ENCODE data around the gene IGSF9.

Gene IGSF9

DNA sequence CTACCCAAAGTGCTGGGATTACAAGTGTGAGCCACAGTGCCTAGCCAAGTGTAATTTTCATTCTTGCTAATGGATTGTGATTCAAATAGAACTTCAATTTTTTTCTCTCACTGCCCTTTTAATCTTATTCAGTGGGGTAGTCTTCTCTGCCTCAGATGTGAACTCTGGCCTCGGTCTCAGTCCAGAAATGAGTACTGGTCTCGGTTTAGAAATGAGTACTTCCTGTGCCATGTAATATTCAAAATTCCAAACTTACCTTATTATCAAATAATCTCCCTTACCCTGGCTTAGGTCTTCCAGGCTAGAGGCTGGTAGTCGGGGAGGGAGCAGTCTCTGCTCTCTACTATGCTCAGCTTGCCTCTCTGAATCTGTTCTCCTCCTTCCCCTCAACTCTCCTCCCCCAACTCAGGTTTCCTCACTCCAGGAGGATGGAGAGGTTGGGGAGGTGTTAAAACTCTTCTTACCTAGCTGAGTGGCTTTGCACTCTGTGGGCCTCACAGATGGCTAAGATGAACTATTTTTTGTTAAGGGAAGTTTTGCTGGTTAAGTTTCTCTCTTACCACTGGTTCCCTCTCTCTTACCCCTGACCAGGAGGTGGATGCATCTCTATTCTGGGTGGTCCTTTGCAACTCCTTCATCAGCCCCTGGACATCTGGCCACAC, 13.4 kb upstream of the IGSF9 start:
- TF ChIP-seq CTCF (conservative IDR thresholded peaks at IDR 0.05; ENCODE audit: low read length), result no peak
- Histone ChIP-seq H2AFZ (ENCODE audit: low read length) (no peak overlapping the region), H4K20me1 (ENCODE audit: insufficient read depth, low read length, poor library complexity, severe bottlenecking) (no peaks in the 10 kb centered on the region), H3K9me2 (replicated peaks; ENCODE audit: low read depth, low read length) (no peaks in the 10 kb centered on the region), H3F3A (ENCODE audit: low read depth) (no peaks in the 10 kb centered on the region), H3K9ac (ENCODE audit: low read depth, low read length, poor library complexity, severe bottlenecking) (no peak overlapping the region), H3K4me3 (ENCODE audit: low read length, poor library complexity, severe bottlenecking) (no peak overlapping the region), H3K36me3 (ENCODE audit: insufficient read depth, low read length) (no peaks in the 10 kb centered on the region), H3K9me3 (ENCODE audit: insufficient read depth, low read depth, low read length) (no peaks in the 10 kb centered on the region), H3K27me3 (ENCODE audit: insufficient read depth, low read length, poor library complexity, severe bottlenecking) (no peaks in the 10 kb centered on the region), H3K79me2 (ENCODE audit: insufficient read depth, low read length) (no peaks in the 10 kb centered on the region), H3K4me1 (ENCODE audit: insufficient read depth, low read length, poor library complexity, severe bottlenecking) (no peaks in the 10 kb centered on the region), H3K4me2 (ENCODE audit: low read depth, low read length, poor library complexity, severe bottlenecking) (no peak overlapping the region)

DNA sequence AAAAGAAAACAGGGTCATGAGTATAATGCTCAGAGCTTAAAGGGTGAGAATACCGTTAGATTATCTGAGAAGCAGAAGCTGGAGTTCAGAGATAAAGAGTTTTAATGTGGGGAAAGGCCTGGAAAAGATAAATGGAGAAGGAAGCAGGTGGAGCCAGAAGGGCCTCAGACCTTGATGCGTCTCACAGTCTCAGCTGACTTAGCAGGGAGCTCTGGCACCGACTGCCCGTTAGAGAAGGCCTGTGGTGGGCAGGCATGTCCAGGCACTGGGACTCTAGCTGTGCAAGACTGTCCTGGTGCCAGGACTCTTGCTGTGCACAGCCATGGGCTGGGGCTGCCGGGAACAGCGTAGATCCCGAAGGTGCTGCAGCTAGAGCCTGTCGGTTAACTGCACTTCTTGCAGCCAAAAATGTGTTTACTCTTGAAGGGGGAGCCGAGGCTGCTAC, 12.4 kb upstream of the IGSF9 start:
- no peak overlapping the region for H3K4me2 ChIP-seq (ENCODE audit: low read depth, low read length, poor library complexity, severe bottlenecking)
- no peaks in the 10 kb centered on the region for H3K36me3 ChIP-seq (ENCODE audit: insufficient read depth, low read length)
- H3K27me3 ChIP-seq (ENCODE audit: insufficient read depth, low read length, poor library complexity, severe bottlenecking), result no peaks in the 10 kb centered on the region
- no peaks in the 10 kb centered on the region for H3K9me2 ChIP-seq (replicated peaks; ENCODE audit: low read depth, low read length)
- no peak overlapping the region for H3K9ac ChIP-seq (ENCODE audit: low read depth, low read length, poor library complexity, severe bottlenecking)
- no peaks in the 10 kb centered on the region for H3K4me1 ChIP-seq (ENCODE audit: insufficient read depth, low read length, poor library complexity, severe bottlenecking)
- no peaks in the 10 kb centered on the region for H3K79me2 ChIP-seq (ENCODE audit: insufficient read depth, low read length)
- H3F3A ChIP-seq (ENCODE audit: low read depth), result no peaks in the 10 kb centered on the region
- H2AFZ ChIP-seq (ENCODE audit: low read length), result no peak overlapping the region
- H4K20me1 ChIP-seq (ENCODE audit: insufficient read depth, low read length, poor library complexity, severe bottlenecking), result no peaks in the 10 kb centered on the region
- H3K4me3 ChIP-seq (ENCODE audit: low read length, poor library complexity, severe bottlenecking), result no peak overlapping the region
- no peak for TF ChIP-seq EZH2phosphoT487 (IDR thresholded peaks at IDR 0.05; ENCODE audit: borderline replicate concordance)
- TF ChIP-seq CTCF (conservative IDR thresholded peaks at IDR 0.05; ENCODE audit: low read length), result no peak
- no peaks in the 10 kb centered on the region for H3K9me3 ChIP-seq (ENCODE audit: insufficient read depth, low read depth, low read length)

- H2AFZ ChIP-seq (ENCODE audit: low read length), result no peak overlapping the region
- H3K4me3 ChIP-seq (ENCODE audit: low read length, poor library complexity, severe bottlenecking), result no peak overlapping the region
- H3F3A ChIP-seq (ENCODE audit: low read depth), result no peaks in the 10 kb centered on the region
- H3K36me3 ChIP-seq (ENCODE audit: insufficient read depth, low read length), result no peaks in the 10 kb centered on the region
- no peaks in the 10 kb centered on the region for H3K9me2 ChIP-seq (replicated peaks; ENCODE audit: low read depth, low read length)
- H3K4me1 ChIP-seq (ENCODE audit: insufficient read depth, low read length, poor library complexity, severe bottlenecking), result no peaks in the 10 kb centered on the region
- H3K9me3 ChIP-seq (ENCODE audit: insufficient read depth, low read depth, low read length), result no peaks in the 10 kb centered on the region
- H3K4me2 ChIP-seq (ENCODE audit: low read depth, low read length, poor library complexity, severe bottlenecking), result no peak overlapping the region
- no peaks in the 10 kb centered on the region for H3K79me2 ChIP-seq (ENCODE audit: insufficient read depth, low read length)
- H3K9ac ChIP-seq (ENCODE audit: low read depth, low read length, poor library complexity, severe bottlenecking), result no peak overlapping the region
- no peaks in the 10 kb centered on the region for H4K20me1 ChIP-seq (ENCODE audit: insufficient read depth, low read length, poor library complexity, severe bottlenecking)
- TF ChIP-seq CTCF (conservative IDR thresholded peaks at IDR 0.05; ENCODE audit: low read length) (no peak), EZH2phosphoT487 (IDR thresholded peaks at IDR 0.05; ENCODE audit: borderline replicate concordance) (no peak)
- H3K27me3 ChIP-seq (ENCODE audit: insufficient read depth, low read length, poor library complexity, severe bottlenecking), result no peaks in the 10 kb centered on the region
These were observed 10.0 kb upstream of the IGSF9 start for GRCh38 chr1:159955456-159955855.
